Progenitor cell of endocrine pancreas (in vitro differentiated cells): ENCODE results near the gene LMO7. TPM values are rescaled to one million over a fixed set of nuclear protein-coding genes. Genes with fewer than 3 reads are reported as not detected.

Source experiments
- DNase-seq: peaks from one replicate; pipeline ENCODE4 v3.0.0; 2021; ENCODE audit warnings: low spot score; ENCODE audit not compliant: unreplicated experiment
- H3K27ac Mint-ChIP-seq: 2 replicates; pipeline ENCODE4 v1.8.0; 2021; ENCODE audit warnings: mild to moderate bottlenecking, moderate library complexity, mixed read lengths
- H3K27me3 Mint-ChIP-seq: 2 replicates; pipeline ENCODE4 v1.8.0; 2021; ENCODE audit warnings: mixed read lengths
- H3K36me3 Mint-ChIP-seq: 2 replicates; pipeline ENCODE4 v1.8.0; 2022; ENCODE audit warnings: mixed read lengths; ENCODE audit not compliant: insufficient read depth
- H3K4me1 Mint-ChIP-seq: 2 replicates; pipeline ENCODE4 v1.8.0; 2021; ENCODE audit warnings: low read depth, mixed read lengths
- H3K4me3 Mint-ChIP-seq: 2 replicates; pipeline ENCODE4 v1.8.0; 2021; ENCODE audit warnings: low read depth, mild to moderate bottlenecking, moderate library complexity, mixed read lengths
- H3K9me3 Mint-ChIP-seq: 2 replicates; pipeline ENCODE4 v1.8.0; 2021; ENCODE audit warnings: low read depth, mixed read lengths
- total RNA-seq: library from RNA; stranded (reverse); gene quantifications from 2 replicates; pipeline ENCODE4 v1.2.1, GENCODE V29; 2021
- TF ChIP-seq, protein P1 (sequence below): fragments of 200-600 bp; sonication (generic); IDR thresholded peaks from one replicate; pipeline ENCODE4 v1.5.0; 2021; ENCODE audit warnings: antibody characterized with exemption, mild to moderate bottlenecking; ENCODE audit not compliant: unreplicated experiment

The LMO7 gene
- total RNA-seq, 1 donor from 2014 or later: 15.0 TPM

DNA sequence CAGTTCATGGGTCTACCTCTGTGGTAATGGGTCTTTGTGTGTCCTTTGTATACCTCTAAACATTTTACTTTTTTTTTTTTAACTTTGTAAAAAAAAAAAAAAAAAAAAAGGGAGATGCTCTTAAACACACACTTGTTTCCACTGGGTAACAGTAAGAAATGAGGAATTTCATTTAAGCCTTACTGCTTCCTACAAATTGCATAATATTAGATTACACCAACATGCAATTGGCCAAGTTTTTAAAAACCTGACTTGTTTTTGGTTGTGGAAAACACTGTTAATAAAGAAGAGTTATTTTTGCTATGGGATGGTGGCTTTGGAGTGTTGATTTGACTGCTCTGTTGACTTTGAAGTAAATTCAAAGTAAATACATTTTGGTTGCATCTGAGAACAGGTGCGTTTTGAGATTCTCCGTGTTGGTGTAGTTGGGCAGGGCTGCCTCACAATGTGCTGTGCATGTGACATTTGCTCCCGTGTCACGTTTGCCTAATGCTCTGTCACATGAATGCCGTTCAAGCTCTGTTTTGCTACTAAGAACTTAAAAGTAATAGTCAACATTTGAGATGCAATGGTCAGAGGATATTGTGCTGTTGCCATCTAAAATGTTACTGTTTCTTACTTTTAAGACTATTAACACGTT is 202.4 kb downstream of the LMO7 start:
- Mint-ChIP-seq H3K27me3 (no peaks in the 10 kb centered on the region), H3K36me3 (peaks cover 19% of the 10 kb centered on the region), H3K4me1 (peaks cover 9% of the 10 kb centered on the region), H3K9me3 (peaks cover 5% of the 10 kb centered on the region), H3K27ac (no peak overlapping the region), H3K4me3 (no peak overlapping the region)
- DNase-seq: no peak
- TF ChIP-seq, protein P1, sequence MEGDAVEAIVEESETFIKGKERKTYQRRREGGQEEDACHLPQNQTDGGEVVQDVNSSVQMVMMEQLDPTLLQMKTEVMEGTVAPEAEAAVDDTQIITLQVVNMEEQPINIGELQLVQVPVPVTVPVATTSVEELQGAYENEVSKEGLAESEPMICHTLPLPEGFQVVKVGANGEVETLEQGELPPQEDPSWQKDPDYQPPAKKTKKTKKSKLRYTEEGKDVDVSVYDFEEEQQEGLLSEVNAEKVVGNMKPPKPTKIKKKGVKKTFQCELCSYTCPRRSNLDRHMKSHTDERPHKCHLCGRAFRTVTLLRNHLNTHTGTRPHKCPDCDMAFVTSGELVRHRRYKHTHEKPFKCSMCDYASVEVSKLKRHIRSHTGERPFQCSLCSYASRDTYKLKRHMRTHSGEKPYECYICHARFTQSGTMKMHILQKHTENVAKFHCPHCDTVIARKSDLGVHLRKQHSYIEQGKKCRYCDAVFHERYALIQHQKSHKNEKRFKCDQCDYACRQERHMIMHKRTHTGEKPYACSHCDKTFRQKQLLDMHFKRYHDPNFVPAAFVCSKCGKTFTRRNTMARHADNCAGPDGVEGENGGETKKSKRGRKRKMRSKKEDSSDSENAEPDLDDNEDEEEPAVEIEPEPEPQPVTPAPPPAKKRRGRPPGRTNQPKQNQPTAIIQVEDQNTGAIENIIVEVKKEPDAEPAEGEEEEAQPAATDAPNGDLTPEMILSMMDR: no peak

DNA sequence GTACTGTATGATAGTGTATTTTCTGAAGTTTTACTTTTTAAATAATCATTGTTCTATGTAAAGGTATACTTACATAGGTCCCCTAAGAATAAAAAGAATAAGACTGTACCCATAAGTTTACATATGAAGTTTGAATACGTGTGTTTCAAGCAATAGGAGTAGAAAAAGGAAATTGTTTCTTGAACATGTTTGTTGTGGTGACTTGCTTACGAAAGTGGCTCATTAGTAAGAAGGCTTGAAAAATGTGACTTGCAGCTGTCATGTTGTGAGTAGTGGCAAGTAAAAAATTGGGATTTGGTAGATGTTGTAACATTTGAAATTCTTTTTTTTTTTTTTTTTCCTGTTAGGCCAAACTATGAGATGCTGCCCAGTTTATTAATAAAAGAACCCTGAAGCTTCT is 203.3 kb downstream of the LMO7 start:
- Mint-ChIP-seq H3K27me3 (no peaks in the 10 kb centered on the region), H3K4me3 (no peak overlapping the region), H3K4me1 (peaks cover 9% of the 10 kb centered on the region), H3K27ac (no peak overlapping the region), H3K9me3 (peaks cover 5% of the 10 kb centered on the region), H3K36me3 (peaks cover 19% of the 10 kb centered on the region)
- TF ChIP-seq, protein P1: no peak
- no peak for DNase-seq

DNA sequence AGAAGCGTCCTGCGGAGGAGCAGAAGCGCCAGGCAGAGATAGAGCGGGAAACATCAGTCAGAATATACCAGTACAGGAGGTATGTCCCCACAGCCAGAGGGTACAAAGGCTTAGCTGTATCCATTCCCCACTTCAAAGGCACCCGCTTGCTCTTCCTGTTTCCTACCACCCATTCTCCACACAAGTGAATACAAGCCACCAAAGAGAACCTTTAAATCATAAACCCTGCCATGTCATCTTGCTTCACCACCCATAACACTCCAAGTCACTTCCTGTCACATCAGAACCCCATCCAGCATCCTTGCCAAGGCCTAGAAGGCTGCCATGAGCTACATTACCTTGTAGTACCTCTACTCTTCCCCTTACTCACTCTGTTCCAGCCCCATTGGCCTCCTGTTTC is 205.8 kb downstream of the LMO7 start:
- Mint-ChIP-seq H3K4me3 (no peak overlapping the region), H3K36me3 (peaks cover 19% of the 10 kb centered on the region), H3K9me3 (peaks cover 5% of the 10 kb centered on the region), H3K4me1 (peaks cover 1% of the 10 kb centered on the region), H3K27me3 (no peaks in the 10 kb centered on the region), H3K27ac (no peak overlapping the region)
- no peak for DNase-seq
- TF ChIP-seq, protein P1: no peak

DNA sequence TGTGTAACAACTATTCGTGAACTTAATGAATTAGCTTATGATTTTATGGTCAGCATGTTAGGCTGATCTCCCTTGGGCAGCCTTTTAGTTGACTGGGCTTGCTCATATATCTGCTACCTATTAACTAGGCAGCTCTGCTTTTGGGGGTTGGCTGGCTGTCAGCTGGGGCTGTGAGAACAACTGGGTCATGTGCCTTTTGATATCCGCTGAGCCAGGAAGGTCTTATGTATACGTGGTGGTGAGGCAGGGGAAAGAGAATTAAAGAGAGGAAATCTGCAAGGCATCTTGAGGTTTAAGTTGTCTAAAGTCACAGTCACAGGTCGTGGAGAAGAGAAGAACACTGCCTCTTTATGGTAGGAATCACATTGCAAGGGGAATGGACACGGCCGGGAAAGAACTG is 206.9 kb downstream of the LMO7 start:
- H3K4me3 Mint-ChIP-seq: no peak overlapping the region
- TF ChIP-seq, protein P1: no peak
- no peak overlapping the region for H3K27ac Mint-ChIP-seq
- H3K27me3 Mint-ChIP-seq: no peaks in the 10 kb centered on the region
- H3K4me1 Mint-ChIP-seq: peaks cover 1% of the 10 kb centered on the region
- peaks cover 5% of the 10 kb centered on the region for H3K9me3 Mint-ChIP-seq
- peaks cover 18% of the 10 kb centered on the region for H3K36me3 Mint-ChIP-seq
- DNase-seq: no peak

DNA sequence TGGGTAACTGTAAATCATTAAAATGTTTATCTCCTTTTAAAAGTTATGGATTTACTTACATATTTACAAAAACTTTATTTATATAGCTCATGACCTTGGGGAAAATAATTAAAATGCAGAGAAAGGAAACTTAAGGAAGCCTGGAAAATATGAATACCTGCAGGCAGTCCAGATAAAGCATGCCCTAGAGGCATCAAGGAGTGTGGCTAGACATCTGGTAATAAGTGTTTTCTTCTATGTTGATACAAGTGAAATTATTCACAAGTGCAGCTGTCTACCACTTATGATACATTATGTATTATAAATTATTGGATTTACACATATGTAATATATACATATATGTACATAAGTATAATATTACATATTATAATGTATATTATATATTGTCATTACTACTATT is 207.9 kb downstream of the LMO7 start:
- Mint-ChIP-seq H3K27me3 (no peaks in the 10 kb centered on the region), H3K4me1 (no peaks in the 10 kb centered on the region), H3K36me3 (peaks cover 18% of the 10 kb centered on the region), H3K27ac (no peak overlapping the region), H3K9me3 (peaks cover 5% of the 10 kb centered on the region), H3K4me3 (no peak overlapping the region)
- TF ChIP-seq, protein P1: no peak
- DNase-seq: no peak
